ENCODE data around the gene MYOM3.
"Not testable (repeated sequence)": the region's sequence is repeated elsewhere in the genome, so short reads cannot be mapped to it uniquely, and the experiment has no call there.

The MYOM3 gene

GRCh38 chr1:24012878-24013277 lies 99.1 kb downstream of the MYOM3 start:
- not testable (repeated sequence) for H3K27ac ChIP-seq (ENCODE audit: low read depth, low read length); H4K8ac ChIP-seq (ENCODE audit: low read depth, low read length); H3K18ac ChIP-seq (ENCODE audit: low read length); H3K4me3 ChIP-seq (ENCODE audit: low read depth, low read length); H2BK120ac ChIP-seq (ENCODE audit: insufficient read depth, low read length, poor library complexity); H3K4me1 ChIP-seq (ENCODE audit: control insufficient read depth in 1 of 2, insufficient read depth in 2 of 2, low read length in 2 of 2); H2AFZ ChIP-seq (ENCODE audit: insufficient read depth, low read length, poor library complexity); H2AK5ac ChIP-seq (ENCODE audit: low read length); H3K27me3 ChIP-seq (ENCODE audit: insufficient read depth, low read length); H3K4me2 ChIP-seq (ENCODE audit: low read length); H4K91ac ChIP-seq (ENCODE audit: low read depth, low read length); H2BK5ac ChIP-seq (ENCODE audit: low read depth, low read length, poor library complexity); H3K36me3 ChIP-seq (ENCODE audit: control insufficient read depth in 1 of 2, insufficient read depth in 2 of 2, low read length in 2 of 2); H3K14ac ChIP-seq (ENCODE audit: low read length); H3K79me2 ChIP-seq (ENCODE audit: control insufficient read depth, insufficient read depth, low read length, poor library complexity); H3K79me1 ChIP-seq (ENCODE audit: low read length); H2BK12ac ChIP-seq (ENCODE audit: low read length); H3K9me3 ChIP-seq (ENCODE audit: insufficient read depth, low read depth, low read length); H3K4ac ChIP-seq (ENCODE audit: low read depth, low read length); DNase-seq; H3K9ac ChIP-seq (ENCODE audit: low read length); H4K12ac ChIP-seq (ENCODE audit: low read depth, low read length); H3K23ac ChIP-seq (ENCODE audit: low read length)
- WGBS (ENCODE audit: extremely low coverage, insufficient coverage, insufficient read length) = no CpG with 5 or more reads among the region's 8 CpGs

- Histone ChIP-seq H4K8ac (ENCODE audit: low read depth, low read length) (no peak overlapping the region), H3K4me3 (ENCODE audit: low read depth, low read length) (no peak overlapping the region), H2BK120ac (ENCODE audit: insufficient read depth, low read length, poor library complexity) (no peak overlapping the region), H3K14ac (ENCODE audit: low read length) (no peak overlapping the region), H3K23ac (ENCODE audit: low read length) (no peak overlapping the region), H3K4ac (ENCODE audit: low read depth, low read length) (no peak overlapping the region), H3K9me3 (ENCODE audit: insufficient read depth, low read depth, low read length) (no peaks in the 10 kb centered on the region), H3K27ac (ENCODE audit: low read depth, low read length) (no peak overlapping the region), H2BK12ac (ENCODE audit: low read length) (no peak overlapping the region), H4K12ac (ENCODE audit: low read depth, low read length) (no peak overlapping the region), H3K36me3 (ENCODE audit: control insufficient read depth in 1 of 2, insufficient read depth in 2 of 2, low read length in 2 of 2) (no peaks in the 10 kb centered on the region), H3K79me2 (ENCODE audit: control insufficient read depth, insufficient read depth, low read length, poor library complexity) (no peaks in the 10 kb centered on the region), H3K18ac (ENCODE audit: low read length) (no peak overlapping the region), H2BK5ac (ENCODE audit: low read depth, low read length, poor library complexity) (no peak overlapping the region), H4K91ac (ENCODE audit: low read depth, low read length) (no peak overlapping the region), H3K4me1 (ENCODE audit: control insufficient read depth in 1 of 2, insufficient read depth in 2 of 2, low read length in 2 of 2) (peaks cover 0 to 3% of the 10 kb centered on the region in 2 experiments), H3K9ac (ENCODE audit: low read length) (peak overlapping the region; percentile 70), H2AFZ (ENCODE audit: insufficient read depth, low read length, poor library complexity) (no peak overlapping the region), H3K79me1 (ENCODE audit: low read length) (no peaks in the 10 kb centered on the region), H3K4me2 (ENCODE audit: low read length) (no peak overlapping the region), H3K27me3 (ENCODE audit: insufficient read depth, low read length) (no peaks in the 10 kb centered on the region), H2AK5ac (ENCODE audit: low read length) (no peak overlapping the region)
- no peak for DNase-seq
- 87% methylated on average over 2 of the region's 5 CpGs for WGBS (ENCODE audit: extremely low coverage, insufficient coverage, insufficient read length)
Measured at GRCh38 chr1:24010650-24011049, 101.3 kb downstream of the MYOM3 start.

GRCh38 chr1:24009406-24009805 lies 102.5 kb downstream of the MYOM3 start:
- H4K91ac ChIP-seq (ENCODE audit: low read depth, low read length) = no peak overlapping the region
- H3K18ac ChIP-seq (ENCODE audit: low read length) = no peak overlapping the region
- H2AFZ ChIP-seq (ENCODE audit: insufficient read depth, low read length, poor library complexity) = no peak overlapping the region
- no peak overlapping the region for H4K12ac ChIP-seq (ENCODE audit: low read depth, low read length)
- no peak overlapping the region for H3K27ac ChIP-seq (ENCODE audit: low read depth, low read length)
- no peak overlapping the region for H3K4me2 ChIP-seq (ENCODE audit: low read length)
- H3K23ac ChIP-seq (ENCODE audit: low read length) = no peak overlapping the region
- no peaks in the 10 kb centered on the region for H3K79me2 ChIP-seq (ENCODE audit: control insufficient read depth, insufficient read depth, low read length, poor library complexity)
- H3K4me1 ChIP-seq (ENCODE audit: control insufficient read depth in 1 of 2, insufficient read depth in 2 of 2, low read length in 2 of 2) = peaks cover 0 to 3% of the 10 kb centered on the region in 2 experiments
- DNase-seq = no peak
- no peak overlapping the region for H2BK12ac ChIP-seq (ENCODE audit: low read length)
- no CpG with 5 or more reads among the region's 1 CpG for WGBS (ENCODE audit: extremely low coverage, insufficient coverage, insufficient read length)
- H3K9ac ChIP-seq (ENCODE audit: low read length) = no peak overlapping the region
- H3K4me3 ChIP-seq (ENCODE audit: low read depth, low read length) = no peak overlapping the region
- no peaks in the 10 kb centered on the region for H3K9me3 ChIP-seq (ENCODE audit: insufficient read depth, low read depth, low read length)
- H2BK5ac ChIP-seq (ENCODE audit: low read depth, low read length, poor library complexity) = no peak overlapping the region
- no peaks in the 10 kb centered on the region for H3K27me3 ChIP-seq (ENCODE audit: insufficient read depth, low read length)
- no peak overlapping the region for H4K8ac ChIP-seq (ENCODE audit: low read depth, low read length)
- no peak overlapping the region for H2BK120ac ChIP-seq (ENCODE audit: insufficient read depth, low read length, poor library complexity)
- H3K14ac ChIP-seq (ENCODE audit: low read length) = no peak overlapping the region
- H3K36me3 ChIP-seq (ENCODE audit: control insufficient read depth in 1 of 2, insufficient read depth in 2 of 2, low read length in 2 of 2) = no peaks in the 10 kb centered on the region
- H2AK5ac ChIP-seq (ENCODE audit: low read length) = no peak overlapping the region
- no peaks in the 10 kb centered on the region for H3K79me1 ChIP-seq (ENCODE audit: low read length)
- H3K4ac ChIP-seq (ENCODE audit: low read depth, low read length) = no peak overlapping the region

- WGBS (ENCODE audit: extremely low coverage, insufficient coverage, insufficient read length) = no CpG with 5 or more reads among the region's 3 CpGs
Measured at GRCh38 chr1:24008574-24009184, 103.3 kb downstream of the MYOM3 start.

More at GRCh38 chr1:24008574-24009184, 103.3 kb downstream of the MYOM3 start:
- H3K23ac ChIP-seq (ENCODE audit: low read length); H2AK5ac ChIP-seq (ENCODE audit: low read length); H2BK120ac ChIP-seq (ENCODE audit: insufficient read depth, low read length, poor library complexity); H3K18ac ChIP-seq (ENCODE audit: low read length); H4K91ac ChIP-seq (ENCODE audit: low read depth, low read length); H3K79me1 ChIP-seq (ENCODE audit: low read length); H2BK5ac ChIP-seq (ENCODE audit: low read depth, low read length, poor library complexity); H2BK12ac ChIP-seq (ENCODE audit: low read length); H3K27me3 ChIP-seq (ENCODE audit: insufficient read depth, low read length); H3K4me2 ChIP-seq (ENCODE audit: low read length); H3K4ac ChIP-seq (ENCODE audit: low read depth, low read length); H3K14ac ChIP-seq (ENCODE audit: low read length); H3K79me2 ChIP-seq (ENCODE audit: control insufficient read depth, insufficient read depth, low read length, poor library complexity); H3K9ac ChIP-seq (ENCODE audit: low read length); H4K12ac ChIP-seq (ENCODE audit: low read depth, low read length); H2AFZ ChIP-seq (ENCODE audit: insufficient read depth, low read length, poor library complexity); H3K4me1 ChIP-seq (ENCODE audit: control insufficient read depth in 1 of 2, insufficient read depth in 2 of 2, low read length in 2 of 2); DNase-seq; H3K27ac ChIP-seq (ENCODE audit: low read depth, low read length); H3K4me3 ChIP-seq (ENCODE audit: low read depth, low read length); H3K36me3 ChIP-seq (ENCODE audit: control insufficient read depth in 1 of 2, insufficient read depth in 2 of 2, low read length in 2 of 2); H3K9me3 ChIP-seq (ENCODE audit: insufficient read depth, low read depth, low read length); H4K8ac ChIP-seq (ENCODE audit: low read depth, low read length): not testable (repeated sequence)
